IgD-negative memory B cell (primary cell): ENCODE measurements around the gene BMAL1. TPM values are rescaled to one million over a fixed set of nuclear protein-coding genes. Genes with fewer than 3 reads are reported as not detected.
"Not testable (repeated sequence)": the region's sequence is repeated elsewhere in the genome, so short reads cannot be mapped to it uniquely, and the experiment has no call there.

Experiments used
- H3K27ac Mint-ChIP-seq, 3 donors: one replicate each; pipeline ENCODE4 v1.8.0; 2020 to 2022; ENCODE audit warnings: mild to moderate bottlenecking in 3 of 3, mixed read lengths in 3 of 3, moderate library complexity in 1 of 3
- H3K27me3 Mint-ChIP-seq: one replicate; pipeline ENCODE4 v1.8.0; 2021; ENCODE audit warnings: mixed read lengths
- H3K36me3 Mint-ChIP-seq: one replicate; pipeline ENCODE4 v1.8.0; 2020; ENCODE audit warnings: mild to moderate bottlenecking, mixed read lengths
- H3K4me1 Mint-ChIP-seq, 3 donors: one replicate each; pipeline ENCODE4 v1.8.0; 2020 to 2022; ENCODE audit warnings: mixed read lengths in 3 of 3, mild to moderate bottlenecking in 1 of 3
- H3K4me3 Mint-ChIP-seq, 4 donors: one replicate each; pipeline ENCODE4 v1.8.0; 2020 to 2022; ENCODE audit warnings: mild to moderate bottlenecking in 4 of 4, mixed read lengths in 4 of 4, moderate library complexity in 3 of 4
- H3K9me3 Mint-ChIP-seq, 3 donors: one replicate each; pipeline ENCODE4 v1.8.0; 2020 to 2021; ENCODE audit warnings: mixed read lengths in 3 of 3, mild to moderate bottlenecking in 1 of 3
- polyA plus RNA-seq: library from polyadenylated mRNA; unstranded; fragments of 300-500 nt; fragmentation: Illumina TruSeq; gene quantifications from one replicate; pipeline ENCODE4 v1.2.3, GENCODE V29; 2021

The BMAL1 gene
- polyA plus RNA-seq, 1 donor from 2014 or later, result 8.9 TPM

DNA sequence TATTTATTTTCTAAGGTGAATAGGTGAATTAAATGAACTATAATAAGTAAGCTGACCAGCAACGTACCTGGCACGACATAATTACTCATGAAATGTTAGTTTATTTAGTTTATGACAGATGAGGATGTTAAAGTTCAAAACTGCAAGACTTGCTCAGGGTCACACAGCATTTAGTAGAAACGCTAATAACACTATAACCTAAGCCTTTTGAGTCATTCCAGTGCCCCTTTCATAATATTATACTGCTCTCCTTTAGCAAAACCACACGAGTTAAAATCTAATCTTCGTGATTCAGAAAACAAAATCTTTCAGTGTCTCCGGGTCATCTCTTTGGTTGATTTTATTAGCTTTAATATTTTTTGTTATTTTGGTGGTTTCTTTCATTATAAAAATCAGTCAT is 145.8 kb downstream of the BMAL1 start:
- H3K27ac Mint-ChIP-seq, result no peak overlapping the region
- H3K27me3 Mint-ChIP-seq, result no peaks in the 10 kb centered on the region
- H3K36me3 Mint-ChIP-seq, result peaks cover 10% of the 10 kb centered on the region
- H3K4me3 Mint-ChIP-seq, result no peak overlapping the region
- peaks cover 2 to 9% (median 6%) of the 10 kb centered on the region in 3 donors for H3K9me3 Mint-ChIP-seq
- H3K4me1 Mint-ChIP-seq, result peaks cover 14 to 22% (median 15%) of the 10 kb centered on the region in 3 donors

DNA sequence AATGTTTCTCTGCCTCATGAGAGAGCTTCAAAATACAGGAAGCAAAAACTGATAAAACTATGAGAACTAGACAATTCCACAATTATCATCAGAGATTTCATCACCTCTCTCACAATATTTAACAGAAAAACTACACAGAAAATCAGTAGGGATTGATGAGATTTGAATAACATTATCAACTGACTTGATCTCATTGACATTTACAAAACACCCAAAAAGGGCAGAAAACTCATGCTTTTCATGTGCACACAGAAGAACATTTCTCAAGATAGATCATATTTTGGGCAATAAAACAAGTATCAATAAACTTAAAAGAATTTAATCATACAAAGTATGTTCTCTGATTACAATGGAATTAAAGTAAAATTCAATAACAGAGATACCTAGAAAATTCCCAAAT is 149.8 kb downstream of the BMAL1 start:
- H3K36me3 Mint-ChIP-seq, result peaks cover 10% of the 10 kb centered on the region
- H3K9me3 Mint-ChIP-seq, result peaks cover 2 to 19% (median 10%) of the 10 kb centered on the region in 3 donors
- H3K4me1 Mint-ChIP-seq, result peaks cover 16 to 29% (median 25%) of the 10 kb centered on the region in 3 donors
- no peak overlapping the region for H3K27ac Mint-ChIP-seq
- no peak overlapping the region for H3K4me3 Mint-ChIP-seq
- H3K27me3 Mint-ChIP-seq, result no peaks in the 10 kb centered on the region

DNA sequence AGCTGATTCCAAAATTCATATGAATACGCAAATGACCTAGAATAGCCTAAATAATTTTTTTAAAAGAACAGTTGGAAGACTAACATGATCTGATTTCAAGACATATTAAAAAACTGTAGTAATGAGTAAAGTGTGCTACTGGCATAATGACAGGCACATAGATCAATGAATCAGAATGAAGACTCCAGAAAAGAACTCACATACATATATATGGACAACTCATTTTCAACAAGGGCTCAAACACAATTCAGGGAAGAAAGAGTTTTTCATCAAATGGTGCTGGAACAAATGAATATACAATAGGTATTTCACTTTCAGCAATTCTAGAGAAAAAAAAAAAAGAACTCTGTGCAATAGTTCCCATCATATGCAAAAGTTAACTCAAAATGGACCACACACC is 151.7 kb downstream of the BMAL1 start:
- peaks cover 2 to 19% (median 12%) of the 10 kb centered on the region in 3 donors for H3K9me3 Mint-ChIP-seq
- H3K27ac Mint-ChIP-seq, result no peak overlapping the region
- peaks cover 18 to 32% (median 26%) of the 10 kb centered on the region in 3 donors for H3K4me1 Mint-ChIP-seq
- H3K4me3 Mint-ChIP-seq, result peak overlapping the region in 2 of 4 donors; percentile 18 to 76
- peaks cover 11% of the 10 kb centered on the region for H3K36me3 Mint-ChIP-seq
- no peaks in the 10 kb centered on the region for H3K27me3 Mint-ChIP-seq

DNA sequence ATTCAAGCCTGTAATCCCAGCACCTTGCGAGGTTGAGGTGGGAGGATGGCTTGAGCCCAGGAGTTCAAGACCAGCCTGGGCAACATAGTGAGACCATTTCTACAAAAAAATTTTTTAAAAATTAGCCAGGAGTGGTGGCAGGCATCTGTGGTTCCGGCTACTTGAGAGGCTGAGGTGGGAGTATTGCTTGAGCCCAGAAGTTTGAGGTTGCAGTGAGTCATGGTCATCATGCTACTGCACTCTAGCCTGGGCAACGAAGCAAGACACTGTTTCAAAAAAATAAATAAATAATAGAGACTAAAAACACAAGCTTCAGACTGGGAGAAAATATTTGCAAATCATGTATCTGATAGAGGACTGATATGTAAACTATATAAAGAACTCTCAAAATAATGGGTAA is 152.2 kb downstream of the BMAL1 start:
- peaks cover 2 to 19% (median 12%) of the 10 kb centered on the region in 3 donors for H3K9me3 Mint-ChIP-seq
- no peaks in the 10 kb centered on the region for H3K27me3 Mint-ChIP-seq
- peak overlapping the region in 1 of 4 donors; percentile 76 for H3K4me3 Mint-ChIP-seq
- H3K4me1 Mint-ChIP-seq, result peaks cover 16 to 32% (median 22%) of the 10 kb centered on the region in 3 donors
- H3K27ac Mint-ChIP-seq, result no peak overlapping the region
- peaks cover 13% of the 10 kb centered on the region for H3K36me3 Mint-ChIP-seq

DNA sequence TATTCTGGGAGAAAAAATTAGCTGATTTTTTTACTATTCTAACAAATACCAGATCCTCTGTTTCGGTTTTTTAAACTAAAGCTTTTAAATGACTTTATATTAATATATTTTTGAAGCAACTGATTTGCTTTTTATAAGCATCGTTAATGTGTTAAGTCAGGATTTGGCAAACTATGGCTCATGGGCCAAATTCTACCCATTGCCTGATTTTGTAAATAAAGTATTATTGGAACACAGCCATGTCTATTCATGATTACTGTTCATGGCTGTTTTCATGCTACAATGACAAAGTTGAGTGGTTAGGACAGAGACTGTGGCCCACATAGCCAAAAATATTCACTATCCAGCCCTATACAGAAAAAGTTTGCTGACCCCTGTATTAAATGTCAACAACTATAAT is 155.8 kb downstream of the BMAL1 start:
- Mint-ChIP-seq H3K9me3 (peaks cover 0 to 10% (median 6%) of the 10 kb centered on the region in 3 donors), H3K36me3 (peaks cover 6% of the 10 kb centered on the region), H3K4me3 (no peak overlapping the region), H3K27ac (no peak overlapping the region), H3K27me3 (no peaks in the 10 kb centered on the region), H3K4me1 (peaks cover 16 to 32% (median 32%) of the 10 kb centered on the region in 3 donors)

DNA sequence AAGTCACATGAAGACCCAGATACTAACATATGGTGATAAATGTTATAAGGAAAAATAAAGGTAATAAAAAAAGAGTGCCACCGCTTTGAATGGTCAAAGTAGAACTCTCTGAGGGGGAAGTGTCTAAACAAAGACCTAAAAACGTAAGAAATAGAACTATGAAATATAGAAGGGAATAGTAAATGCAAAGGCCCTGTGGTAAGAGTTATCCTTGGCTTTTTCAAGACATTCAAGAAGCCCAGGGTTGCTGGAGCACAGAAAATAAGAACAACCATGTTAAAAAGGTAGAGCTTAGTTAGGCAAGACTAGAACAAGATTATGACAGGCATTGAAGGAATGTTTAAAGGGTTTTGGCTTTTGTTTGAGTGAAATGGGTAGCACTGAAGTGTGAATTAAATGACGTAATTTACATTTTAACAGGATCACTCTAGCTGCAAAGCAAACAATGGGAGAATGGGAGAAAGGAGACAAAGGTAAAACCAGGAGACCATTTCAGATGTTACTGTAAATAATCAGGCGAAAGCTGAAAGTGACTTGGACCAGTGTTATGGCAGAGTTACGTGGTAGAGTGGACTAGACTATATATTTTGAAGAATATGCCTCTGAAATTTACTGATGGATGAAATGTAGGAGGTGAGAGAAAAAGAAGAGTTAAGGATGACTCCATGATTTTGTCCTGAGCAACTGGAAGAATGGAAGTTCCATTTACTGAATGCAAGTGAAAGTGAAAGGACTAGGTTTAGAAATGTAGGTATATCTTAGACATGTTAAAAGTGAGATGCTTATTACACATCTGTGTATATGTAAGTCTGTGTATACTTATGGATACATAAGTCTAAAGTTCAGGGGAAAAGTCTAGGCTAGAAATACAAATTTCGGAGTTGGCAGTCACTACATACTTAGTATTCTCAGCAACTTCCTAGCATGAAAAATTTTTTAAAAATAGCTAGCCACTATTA is 156.9 kb downstream of the BMAL1 start:
- H3K36me3 Mint-ChIP-seq, result peaks cover 6% of the 10 kb centered on the region
- H3K4me3 Mint-ChIP-seq, result no peak overlapping the region
- no peaks in the 10 kb centered on the region for H3K27me3 Mint-ChIP-seq
- H3K9me3 Mint-ChIP-seq, result peaks cover 0 to 6% (median 5%) of the 10 kb centered on the region in 3 donors
- no peak overlapping the region for H3K27ac Mint-ChIP-seq
- peaks cover 16 to 32% (median 32%) of the 10 kb centered on the region in 3 donors for H3K4me1 Mint-ChIP-seq

DNA sequence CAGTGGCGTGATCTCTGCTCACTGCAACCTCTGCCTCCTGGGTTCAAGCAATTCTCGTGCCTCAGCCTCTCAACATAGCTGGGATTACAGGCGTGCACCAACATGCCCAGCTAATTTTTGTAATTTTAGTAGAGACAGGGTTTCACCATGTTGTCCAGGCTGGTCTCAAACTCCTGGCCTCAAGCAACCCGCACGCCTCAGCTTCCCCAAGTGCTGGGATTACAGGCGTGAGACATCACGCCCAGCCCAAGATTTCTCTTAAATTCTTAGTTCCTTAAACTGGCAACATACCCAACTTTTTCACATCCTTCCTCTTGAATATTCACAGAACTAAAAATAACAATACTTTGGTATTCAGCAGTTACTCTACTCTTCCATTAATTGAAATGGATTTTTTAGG is 159.2 kb downstream of the BMAL1 start:
- not testable (repeated sequence) for H3K4me3 Mint-ChIP-seq, H3K9me3 Mint-ChIP-seq, H3K27me3 Mint-ChIP-seq, H3K36me3 Mint-ChIP-seq, H3K27ac Mint-ChIP-seq
- H3K4me1 Mint-ChIP-seq, result peaks cover 16 to 31% (median 30%) of the 10 kb centered on the region in 3 donors

Other genes with a start within 250 kb of the BMAL1 start
- 12.5 TPM for gene BTBD10, start 185.4 kb downstream of the BMAL1 start, polyA plus RNA-seq
- gene PTH, start 218.2 kb downstream of the BMAL1 start, polyA plus RNA-seq, result not detected